ENCODE results near the gene GET3. TPM values are rescaled to one million over a fixed set of nuclear protein-coding genes. Genes with fewer than 3 reads are reported as not detected.
A peak's percentile ranks its signal among the peaks of the same experiment; 100 is the strongest.

Gene GET3
- total RNA-seq (2013) = 72.4 TPM
- polyA plus RNA-seq (100 to 1,000 TPM in 2 of 3 donors, 10 to 100 TPM in 1; 97.5 to 122 (median 108) TPM), polyA minus RNA-seq (38.1 and 77.0 TPM in 2 replicates), total RNA-seq (9.8 to 31.2 (median 22.5) reads per million in 11 experiments)

GRCh38 chr19:12736995-12737834 is at the start of gene GET3:
GET3 (plus strand) TSS chr19:12737497; CDS start chr19:12737506, 9 bp downstream.
- intact Hi-C loops (cut with micrococcal nuclease) = loop anchor here in 1 of 2 donors (2.0 to 5.0 kb wide), 2 partner anchors 14 to 55 kb away; partner anchors contain the start of genes DHPS and TNPO2
- Mint-ChIP-seq H3K9me3 (no peaks in the 10 kb centered on the region), H3K27ac (peak within 1 kb of the TSS; percentile 92 to 98 (median 96)), H3K27me3 (ENCODE audit: low read depth in 3 of 3) (peaks cover 0 to 2% (median 2%) of the 10 kb centered on the region in 3 donors), H3K4me3 (peak within 1 kb of the TSS; percentile 99), H3K36me3 (peaks cover 19 to 37% of the 10 kb centered on the region in 2 donors), H3K4me1 (peaks cover 39% of the 10 kb centered on the region)
- Histone ChIP-seq H3K27me3 (ENCODE audit: control insufficient read depth in 2 of 2, insufficient read depth in 2 of 2, low read length in 2 of 2) (no peaks in the 10 kb centered on the region), H3K4me3 (replicated peaks in 1 of 3; ENCODE audit: low read depth in 2 of 3, low read length in 3 of 3) (peak within 1 kb of the TSS; percentile 66 to 97 (median 81)), H4K20me1 (ENCODE audit: insufficient read depth, low read length) (peaks cover 18% of the 10 kb centered on the region), H3K79me2 (ENCODE audit: insufficient read depth, low read length) (peaks cover 53% of the 10 kb centered on the region), H3K27ac (ENCODE audit: low read depth in 1 of 2, low read length in 2 of 2) (peak within 1 kb of the TSS; percentile 46 to 93), H3K4me1 (ENCODE audit: control insufficient read depth in 1 of 2, insufficient read depth in 2 of 2, low read length in 2 of 2) (peaks cover 42 to 47% of the 10 kb centered on the region in 2 donors), H3K9ac (ENCODE audit: insufficient read depth, low read length, poor library complexity, severe bottlenecking) (peak within 1 kb of the TSS; percentile 74), H3K9me3 (replicated peaks in 1 of 2; ENCODE audit: control insufficient read depth in 1 of 2, insufficient read depth in 1 of 2, low read length in 2 of 2) (no peaks in the 10 kb centered on the region), H2AFZ (ENCODE audit: insufficient read depth, low read depth, low read length, poor library complexity, severe bottlenecking) (peak within 1 kb of the TSS; percentile 85), H3K4me2 (replicated peaks; ENCODE audit: extremely low read depth, low read length, poor library complexity, severe bottlenecking) (peak within 1 kb of the TSS; percentile 92), H3K36me3 (replicated peaks in 1 of 2; ENCODE audit: control insufficient read depth in 1 of 2, insufficient read depth in 2 of 2, low read length in 2 of 2) (peaks cover 4 to 21% of the 10 kb centered on the region in 2 donors)
- DNase-seq = peak; percentile 86 to 93 (median 93)
- 0% methylated on average over 25 of the region's 29 CpGs for WGBS (ENCODE audit: insufficient coverage)
- no peak for TF ChIP-seq CTCF (IDR thresholded peaks at IDR 0.05)

- Mint-ChIP-seq H3K4me3 (no peak overlapping the region), H3K27me3 (ENCODE audit: low read depth in 3 of 3) (peaks cover 0 to 1% (median 0%) of the 10 kb centered on the region in 3 donors)
Measured at GRCh38 chr19:12689012-12689411, 48.3 kb upstream of the GET3 start.

More at GRCh38 chr19:12689012-12689411, 48.3 kb upstream of the GET3 start:
- Mint-ChIP-seq H3K9me3 (no peaks in the 10 kb centered on the region), H3K36me3 (no peaks in the 10 kb centered on the region), H3K27ac (no peak overlapping the region), H3K4me1 (peaks cover 8% of the 10 kb centered on the region)
- Histone ChIP-seq H3K4me3 (replicated peaks in 1 of 3; ENCODE audit: low read depth in 2 of 3, low read length in 3 of 3) (no peak overlapping the region), H3K9ac (ENCODE audit: insufficient read depth, low read length, poor library complexity, severe bottlenecking) (no peak overlapping the region), H3K4me1 (ENCODE audit: control insufficient read depth in 1 of 2, insufficient read depth in 2 of 2, low read length in 2 of 2) (no peaks in the 10 kb centered on the region), H3K27ac (ENCODE audit: low read depth in 1 of 2, low read length in 2 of 2) (no peak overlapping the region), H3K4me2 (replicated peaks; ENCODE audit: extremely low read depth, low read length, poor library complexity, severe bottlenecking) (no peak overlapping the region), H3K36me3 (replicated peaks in 1 of 2; ENCODE audit: control insufficient read depth in 1 of 2, insufficient read depth in 2 of 2, low read length in 2 of 2) (peaks cover 0 to 2% of the 10 kb centered on the region in 2 donors), H3K27me3 (ENCODE audit: control insufficient read depth in 2 of 2, insufficient read depth in 2 of 2, low read length in 2 of 2) (no peaks in the 10 kb centered on the region), H2AFZ (ENCODE audit: insufficient read depth, low read depth, low read length, poor library complexity, severe bottlenecking) (no peak overlapping the region), H3K9me3 (replicated peaks in 1 of 2; ENCODE audit: control insufficient read depth in 1 of 2, insufficient read depth in 1 of 2, low read length in 2 of 2) (no peaks in the 10 kb centered on the region), H4K20me1 (ENCODE audit: insufficient read depth, low read length) (no peaks in the 10 kb centered on the region), H3K79me2 (ENCODE audit: insufficient read depth, low read length) (no peaks in the 10 kb centered on the region)
- TF ChIP-seq CTCF (IDR thresholded peaks at IDR 0.05) = no peak
- intact Hi-C loops (cut with micrococcal nuclease) = no loop called here
- 74% methylated on average over 12 of the region's 12 CpGs for WGBS (ENCODE audit: insufficient coverage)
- no peak for DNase-seq
